HG02798 (cell line): ENCODE measurements around the gene THOC2.
"Not testable (repeated sequence)": the region's sequence is repeated elsewhere in the genome, so short reads cannot be mapped to it uniquely, and the experiment has no call there.

Source experiments
- ATAC-seq: cut with Tn5 transposase; IDR thresholded peaks from one replicate; pipeline ENCODE4 v1.9.1; 2021; ENCODE audit warnings: mild to moderate bottlenecking; ENCODE audit not compliant: unreplicated experiment, poor library complexity

THOC2 gene

DNA sequence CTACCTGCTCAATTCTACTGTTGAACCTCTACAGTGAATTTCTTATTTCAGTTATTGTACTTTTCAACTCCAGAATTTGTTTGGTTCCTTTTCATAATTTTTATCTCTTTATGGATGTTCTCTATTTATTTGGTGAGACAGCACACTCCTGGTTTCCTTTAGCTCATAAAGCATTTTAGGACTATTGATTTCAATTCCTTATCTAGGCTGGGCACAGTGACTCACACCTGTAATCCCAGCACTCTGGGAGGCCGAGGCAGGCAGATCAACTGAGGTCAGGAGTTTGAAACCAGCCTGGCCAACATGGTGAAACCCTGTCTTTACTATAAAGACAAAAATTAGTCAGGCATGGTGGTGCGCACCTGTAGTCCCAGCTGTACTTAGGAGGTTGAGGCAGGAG lies 57.7 kb downstream of the THOC2 start:
- ATAC-seq = no peak

DNA sequence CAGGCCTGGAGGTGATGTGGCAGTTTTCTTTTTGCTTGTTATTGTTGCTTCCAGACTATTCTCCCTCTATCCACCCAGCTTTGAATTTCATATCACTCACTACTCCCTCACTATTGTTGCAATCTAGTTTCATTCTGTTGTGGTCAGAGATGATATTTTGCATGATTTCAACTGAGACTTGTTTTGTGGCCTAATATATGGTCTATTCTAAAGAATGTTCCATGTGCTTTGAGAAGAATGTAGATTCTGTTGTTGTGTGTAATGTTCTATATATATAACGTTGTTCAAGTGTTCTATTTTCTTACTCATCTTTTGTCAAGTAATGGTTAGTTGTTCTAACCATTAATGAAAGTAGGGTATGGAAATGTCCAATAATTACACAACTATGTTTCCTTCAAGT lies 59.0 kb downstream of the THOC2 start:
- no peak for ATAC-seq

DNA sequence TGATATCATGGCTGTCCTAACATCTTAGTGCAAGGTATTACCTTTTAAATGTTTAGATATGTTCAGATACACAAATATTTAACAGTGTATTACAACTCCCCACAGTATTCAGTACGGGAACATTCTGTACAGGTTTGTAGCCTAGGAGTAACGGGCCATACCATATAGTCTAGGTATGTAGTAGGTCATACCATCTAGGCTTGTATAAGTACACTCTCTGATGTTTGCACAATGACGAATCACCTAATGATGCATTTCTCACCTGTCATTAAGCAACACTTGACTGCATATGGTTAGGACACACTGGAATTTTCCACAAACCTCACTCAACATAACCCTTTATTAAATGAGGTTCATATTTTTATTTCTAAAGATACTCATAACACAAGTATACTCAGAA lies 67.7 kb downstream of the THOC2 start:
- no peak for ATAC-seq

DNA sequence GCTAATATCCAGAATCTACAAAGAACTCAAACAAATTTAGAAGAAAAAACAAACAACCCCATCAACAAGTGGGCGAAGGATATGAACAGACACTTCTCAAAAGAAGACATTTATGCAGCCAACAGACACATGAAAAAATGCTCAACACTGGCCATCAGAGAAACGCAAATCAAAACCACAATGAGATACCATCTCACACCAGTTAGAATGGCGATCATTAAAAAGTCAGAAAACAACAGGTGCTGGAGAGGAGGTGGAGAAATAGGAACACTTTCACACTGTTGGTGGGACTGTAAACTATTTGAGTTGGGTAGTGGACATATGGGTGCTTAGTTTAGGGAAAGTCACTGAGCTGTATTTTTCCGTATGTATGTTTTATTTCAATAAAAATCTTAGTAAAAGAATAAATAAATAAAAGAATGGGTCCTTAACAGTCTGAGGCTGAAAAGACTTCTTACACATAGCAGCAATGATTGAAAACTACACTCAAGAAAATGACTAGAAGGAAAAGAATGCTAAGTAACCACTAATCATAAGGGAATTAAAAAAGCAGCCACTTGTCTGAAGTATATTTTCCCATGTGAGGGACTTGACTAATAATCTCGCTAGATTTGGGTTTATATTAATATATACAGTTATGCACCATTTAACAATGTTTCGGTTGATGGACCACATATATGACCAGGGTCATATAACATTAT lies 68.2 kb downstream of the THOC2 start:
- not testable (repeated sequence) for ATAC-seq

DNA sequence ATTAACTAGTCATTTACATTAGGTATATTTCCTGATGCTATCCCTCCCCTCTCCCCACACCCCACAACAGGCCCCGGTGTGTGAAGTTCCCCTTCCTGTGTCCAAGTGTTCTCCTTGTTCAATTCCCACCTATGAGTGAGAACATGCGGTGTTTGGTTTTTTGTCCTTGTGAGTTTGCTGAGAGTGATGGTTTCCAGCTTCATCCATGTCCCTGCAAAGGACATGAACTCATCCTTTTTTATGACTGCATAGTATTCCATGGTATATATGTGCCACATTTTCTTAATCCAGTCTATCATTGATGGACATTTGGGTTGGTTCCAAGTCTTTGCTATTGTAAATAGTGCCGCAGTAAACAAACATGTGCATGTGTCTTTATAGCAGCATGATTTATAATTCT lies 69.1 kb downstream of the THOC2 start:
- ATAC-seq = not testable (repeated sequence)

DNA sequence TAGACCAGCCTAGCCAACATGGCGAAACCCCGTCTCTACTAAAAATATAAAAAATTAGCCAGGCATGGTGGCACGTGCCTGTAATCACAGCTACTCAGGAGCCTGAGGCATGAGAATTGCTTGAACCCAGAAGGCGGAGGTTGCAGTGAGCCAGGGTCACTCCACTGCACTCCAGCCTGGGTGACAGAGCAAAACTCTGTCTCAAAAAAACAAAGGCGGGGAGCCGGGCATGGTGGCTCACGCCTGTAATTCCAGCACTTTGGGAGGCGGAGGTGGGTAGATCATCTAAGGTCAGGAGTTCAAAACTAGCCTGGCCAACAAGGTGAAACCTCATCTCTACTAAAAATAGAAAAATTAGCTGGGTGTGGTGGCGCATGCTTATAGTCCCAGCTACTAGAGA lies 76.3 kb downstream of the THOC2 start:
- ATAC-seq = not testable (repeated sequence)

DNA sequence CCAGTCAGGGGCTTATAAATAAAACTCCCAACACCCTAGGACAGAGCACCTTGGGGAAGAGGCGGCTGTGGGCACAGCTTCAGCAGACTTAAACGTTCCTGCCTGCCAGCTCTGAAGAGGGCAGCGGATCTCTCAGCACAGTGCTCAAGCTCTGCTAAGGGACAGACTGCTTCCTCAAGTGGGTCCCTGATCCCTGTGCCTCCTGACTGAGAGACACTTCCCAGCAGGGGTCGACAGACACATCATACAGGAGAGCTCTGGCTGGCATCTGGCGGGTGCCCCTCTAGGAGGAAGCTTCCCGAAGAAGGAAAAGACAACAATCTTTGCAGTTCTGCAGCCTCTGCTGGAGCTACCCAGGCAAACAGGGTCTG lies 84.1 kb downstream of the THOC2 start:
- ATAC-seq = not testable (repeated sequence)

DNA sequence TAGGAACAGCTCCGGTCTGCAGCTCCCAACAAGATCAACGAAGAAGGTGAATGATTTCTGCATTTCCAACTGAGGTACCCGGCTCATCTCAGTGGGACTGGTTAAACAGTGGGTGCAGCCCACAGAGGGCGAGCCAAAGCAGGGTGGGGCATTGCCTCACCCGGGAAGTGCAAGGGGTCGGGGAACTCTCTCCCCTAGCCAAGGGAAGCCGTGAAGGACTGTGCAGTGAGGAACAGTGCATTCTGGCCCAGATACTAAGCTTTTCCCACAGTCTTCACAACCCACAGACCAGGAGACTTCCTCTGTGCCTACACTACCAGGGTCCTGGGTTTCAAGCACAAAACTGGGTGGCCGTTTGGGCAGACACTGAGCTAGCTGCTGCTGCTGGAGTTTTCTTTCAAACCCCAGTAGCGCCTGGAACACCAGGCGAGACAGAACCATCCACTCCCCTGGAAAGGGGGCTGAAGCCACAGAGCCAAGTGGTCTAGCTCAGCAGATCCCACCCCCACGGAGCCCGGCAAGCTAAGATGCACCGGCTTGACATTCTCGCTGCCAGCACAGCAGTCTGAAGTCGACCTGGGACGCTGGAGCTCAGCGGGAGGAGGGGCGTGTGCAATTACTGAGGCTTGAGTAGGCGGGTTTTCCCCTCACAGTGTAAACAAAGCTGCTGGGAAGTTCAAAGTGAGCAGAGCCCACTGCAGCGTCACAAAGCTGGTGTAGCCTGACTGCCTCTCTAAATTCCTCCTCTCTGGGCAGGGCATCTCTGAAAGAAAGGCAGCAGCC lies 84.6 kb downstream of the THOC2 start:
- no peak for ATAC-seq

DNA sequence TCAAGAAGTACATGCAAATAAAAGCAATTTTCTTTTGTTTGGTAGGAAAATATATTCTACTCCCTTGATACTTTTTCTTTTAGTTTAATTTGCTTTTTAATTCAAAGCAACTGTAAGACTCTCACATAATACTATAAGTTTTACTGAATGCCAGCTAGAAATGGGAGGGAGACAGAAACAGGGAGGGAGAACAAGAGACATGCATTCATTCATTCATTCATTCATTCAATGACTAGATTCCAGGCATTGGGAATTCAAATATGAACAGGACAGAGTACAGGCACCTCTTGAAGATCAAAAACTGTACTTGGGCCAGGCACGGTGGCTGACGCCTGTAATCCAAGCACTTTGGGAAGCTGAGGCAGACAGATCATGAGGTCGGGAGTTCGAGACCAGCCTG lies 85.6 kb downstream of the THOC2 start:
- ATAC-seq = no peak

DNA sequence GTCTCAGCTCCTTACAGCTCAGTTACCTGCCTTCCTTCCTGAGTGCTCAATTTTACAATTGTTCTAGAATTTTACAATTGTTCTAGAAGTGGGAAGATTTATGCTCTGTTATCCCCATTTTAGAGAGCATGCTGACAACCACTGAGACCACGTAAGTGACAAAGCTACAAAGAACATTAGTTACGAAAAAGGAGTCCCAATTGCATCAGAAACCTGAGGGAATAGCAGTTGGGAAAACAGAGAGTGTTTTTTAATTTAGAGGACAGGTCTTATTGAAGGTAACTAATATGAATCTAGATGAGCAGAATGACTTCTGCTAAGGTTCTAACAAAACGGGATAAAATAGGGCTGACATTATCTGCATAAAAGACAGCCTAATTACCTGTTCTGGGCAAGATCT lies 103.3 kb downstream of the THOC2 start:
- ATAC-seq = no peak

DNA sequence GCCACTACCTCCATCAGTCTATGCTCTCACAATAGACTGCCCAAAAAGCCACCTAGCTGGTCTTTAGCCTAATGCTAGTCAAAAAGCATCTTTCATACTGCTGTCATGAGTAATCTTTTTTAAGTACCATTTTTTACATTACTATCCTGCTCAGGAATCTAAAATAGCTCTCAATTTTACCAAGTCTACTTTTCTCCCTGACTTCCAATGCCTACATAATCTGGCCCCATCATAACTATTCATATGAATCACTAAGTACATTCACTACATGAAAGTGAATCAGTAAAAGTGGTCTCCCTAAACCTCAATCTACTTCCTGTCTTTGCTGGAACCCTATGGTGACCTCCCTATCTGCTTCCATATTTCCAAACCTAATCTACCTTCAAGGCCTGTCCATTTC lies 105.9 kb downstream of the THOC2 start:
- no peak for ATAC-seq

DNA sequence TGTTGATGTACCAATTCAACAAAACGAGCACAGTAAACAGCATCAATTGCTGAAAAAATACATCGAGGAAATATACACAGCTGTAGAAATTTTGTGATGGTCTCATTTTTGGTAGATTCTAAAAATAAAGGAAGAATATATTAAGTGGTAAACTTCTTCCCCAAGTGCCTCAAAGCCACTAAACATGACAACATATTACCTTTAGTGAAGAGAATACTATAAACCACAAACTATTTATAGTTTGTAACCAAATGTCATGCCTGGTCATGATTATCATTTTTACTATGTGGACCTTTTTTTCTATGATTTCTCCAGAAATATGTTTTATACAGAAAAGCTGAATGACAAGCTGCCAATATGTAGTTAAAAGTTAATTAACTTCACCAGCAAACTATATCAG lies 106.9 kb downstream of the THOC2 start:
- ATAC-seq = no peak

DNA sequence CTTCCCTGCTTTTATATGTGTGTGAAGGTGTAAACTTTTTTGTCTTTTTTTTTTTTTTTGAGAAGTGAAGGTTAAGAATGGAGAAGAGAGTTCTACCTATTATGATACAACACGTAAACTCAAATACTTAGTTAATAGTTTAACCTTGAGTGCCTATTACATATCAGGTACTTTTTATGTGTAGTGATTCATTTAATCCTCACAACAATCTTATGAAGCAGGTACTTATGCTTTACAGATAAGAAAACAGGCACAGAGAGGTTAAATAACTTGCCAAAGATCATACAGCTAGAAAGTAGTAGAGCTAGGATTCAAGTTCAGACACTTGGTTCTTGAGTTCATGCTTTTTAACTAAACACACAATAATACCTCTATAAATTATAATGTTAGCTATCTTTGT lies 107.4 kb downstream of the THOC2 start:
- ATAC-seq = no peak

DNA sequence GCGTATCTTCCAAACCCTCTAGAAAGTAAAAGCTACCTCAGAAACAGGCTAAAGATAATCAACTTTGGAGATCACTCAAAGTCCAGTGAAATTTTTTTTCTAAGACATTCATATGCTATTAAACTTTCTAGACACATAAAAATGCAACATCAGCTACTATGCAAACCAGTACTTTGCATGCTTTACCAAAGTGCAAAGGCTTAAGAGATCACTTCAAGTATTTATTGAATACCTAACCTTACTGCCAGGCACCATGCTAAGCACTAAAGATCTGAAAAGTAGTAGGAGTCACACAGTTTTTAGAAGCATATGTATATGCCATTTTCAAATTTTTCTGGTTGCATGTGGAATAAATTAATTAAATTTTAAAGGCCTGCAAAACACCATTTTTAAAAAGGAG lies 115.8 kb downstream of the THOC2 start:
- no peak for ATAC-seq

DNA sequence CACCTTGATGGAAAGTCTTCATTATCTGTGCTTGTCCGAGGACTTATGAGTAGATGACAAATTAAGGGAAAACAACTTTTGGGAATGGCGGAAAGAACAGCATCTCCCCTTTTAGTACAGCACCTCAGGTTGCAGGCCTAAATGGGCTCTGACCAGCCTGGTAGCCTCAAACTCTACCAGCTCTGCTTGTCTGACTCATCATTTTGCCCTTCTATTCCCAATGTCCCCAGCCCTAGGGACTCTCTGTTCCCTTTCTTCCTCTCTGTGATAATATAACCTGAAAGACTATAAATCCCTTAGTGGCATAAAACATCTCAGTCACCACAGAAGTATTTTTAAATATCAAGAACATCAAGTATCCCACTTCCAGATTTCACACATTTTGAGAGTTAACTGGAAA lies 121.9 kb downstream of the THOC2 start:
- ATAC-seq = no peak

DNA sequence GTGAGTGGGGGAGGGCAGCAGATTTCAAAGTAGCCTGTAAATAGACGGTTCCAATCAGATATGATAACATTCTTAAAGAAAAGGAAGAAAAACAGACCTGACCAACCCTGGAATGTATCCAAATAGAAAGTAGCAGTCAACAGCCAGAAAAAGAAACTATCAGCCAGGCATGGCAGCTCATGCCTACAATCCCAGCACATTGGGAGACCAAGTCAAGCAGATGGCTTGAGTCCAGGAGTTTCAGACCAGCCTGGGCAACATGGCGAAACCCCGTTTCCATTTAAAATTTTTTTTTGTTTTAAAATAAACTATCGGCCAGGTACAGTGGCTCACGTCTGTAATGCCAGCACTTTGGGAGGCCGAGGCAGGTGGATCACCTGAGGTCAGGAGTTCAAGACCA lies 125.0 kb downstream of the THOC2 start:
- ATAC-seq = no peak

DNA sequence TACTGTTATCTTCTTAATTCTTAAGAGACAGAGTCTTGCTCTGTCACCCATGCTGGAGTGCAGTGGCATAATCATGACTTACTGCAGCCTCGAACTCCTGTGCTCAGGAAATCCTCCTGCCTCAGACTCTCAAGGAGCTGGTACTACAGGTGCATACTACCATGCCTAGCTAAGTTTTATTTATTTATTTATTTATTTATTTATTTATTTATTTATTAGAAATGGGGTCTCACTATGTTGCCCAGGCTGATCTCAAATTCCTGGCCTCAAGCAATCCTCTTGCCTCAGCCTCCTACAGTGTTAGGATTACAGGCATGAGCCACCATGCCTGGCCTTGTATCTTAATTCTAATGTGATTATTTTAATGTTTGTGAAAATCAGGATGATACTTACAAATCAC lies 125.6 kb downstream of the THOC2 start:
- no peak for ATAC-seq

DNA sequence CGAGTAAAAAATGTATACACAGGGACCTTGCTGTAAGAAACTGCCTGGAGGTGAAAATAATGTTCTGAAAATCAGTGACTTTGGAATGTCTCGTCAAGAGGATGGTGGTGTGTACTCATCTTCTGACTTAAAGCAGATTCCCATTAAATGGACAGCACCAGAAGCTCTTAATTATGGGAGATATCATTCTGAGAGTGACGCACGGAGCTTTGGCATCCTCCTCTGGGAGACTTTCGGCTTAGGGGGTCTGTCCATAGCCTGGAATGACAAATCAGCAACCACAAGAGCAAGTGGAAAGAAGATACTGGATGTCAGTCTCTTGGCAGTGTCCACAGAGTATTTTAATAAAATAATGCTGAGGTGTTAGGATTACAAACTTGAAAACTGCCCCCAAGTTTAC lies 129.4 kb downstream of the THOC2 start:
- ATAC-seq = no peak

DNA sequence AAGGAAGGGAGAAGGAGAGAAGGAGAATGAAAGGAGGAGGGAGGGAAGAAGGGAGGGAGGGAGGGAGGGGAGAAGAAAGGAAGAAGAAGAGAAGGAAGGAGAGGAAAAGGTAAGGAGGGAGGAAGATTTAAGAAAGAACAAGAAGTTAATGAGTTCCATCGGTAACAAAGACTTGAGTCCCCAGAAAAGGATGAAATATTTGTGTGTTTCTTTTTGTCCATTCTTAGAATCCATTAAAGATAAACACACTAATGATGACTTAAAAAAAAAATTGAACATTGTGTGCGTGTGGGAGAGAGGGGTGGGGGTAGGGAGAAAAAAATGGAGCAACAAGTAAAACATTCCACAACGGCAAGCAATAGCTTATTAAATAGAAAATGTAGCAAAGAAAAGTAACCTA lies 131.4 kb downstream of the THOC2 start:
- ATAC-seq = no peak

DNA sequence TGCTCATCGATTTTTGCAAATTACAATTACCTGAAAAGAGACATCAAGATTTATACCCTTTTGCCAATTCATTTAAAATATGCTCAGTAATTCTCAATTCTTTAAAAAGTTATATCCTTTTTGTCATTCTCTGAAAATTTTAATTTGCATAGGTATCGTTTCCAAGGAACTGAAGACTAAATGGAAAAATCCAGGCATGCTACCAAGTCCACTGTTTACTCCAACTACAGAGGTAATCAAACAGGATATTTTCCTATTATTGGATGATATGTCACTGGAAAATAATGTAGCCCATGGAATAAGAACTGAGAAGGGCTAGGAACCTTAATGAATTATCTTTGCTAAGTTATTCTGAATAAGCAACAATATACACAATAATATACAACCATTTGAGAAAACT lies 132.7 kb downstream of the THOC2 start:
- ATAC-seq = no peak

DNA sequence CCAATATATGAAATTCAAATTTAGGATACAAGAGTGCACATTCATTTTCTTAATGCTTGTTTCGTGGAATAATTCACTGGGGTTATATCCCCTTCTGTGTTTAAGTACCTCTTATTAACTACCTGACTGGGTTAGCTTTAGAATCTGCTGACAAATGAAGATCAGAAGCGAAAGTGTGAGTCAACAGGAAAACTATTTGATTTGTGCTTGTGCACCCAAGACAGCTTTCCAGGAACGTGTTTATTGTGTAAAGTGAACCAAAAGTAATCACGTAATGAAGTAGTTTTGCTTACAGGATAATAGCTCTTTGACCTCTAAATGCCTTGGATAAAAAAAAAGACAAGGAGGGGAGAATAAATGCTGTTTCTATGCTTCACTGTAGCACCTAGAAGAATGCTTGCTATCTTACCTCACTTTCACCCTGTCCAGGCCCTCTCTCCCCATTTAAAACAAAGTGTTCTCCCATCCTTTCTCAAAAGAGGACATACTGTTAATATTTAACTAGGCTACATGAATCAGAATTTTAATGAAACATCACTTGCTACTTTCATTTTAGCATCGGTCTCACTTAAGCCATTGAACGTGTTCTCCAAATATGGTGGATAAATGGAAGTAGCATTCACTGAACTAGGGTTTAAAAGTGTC lies 141.9 kb downstream of the THOC2 start:
- peak; percentile 66 for ATAC-seq

DNA sequence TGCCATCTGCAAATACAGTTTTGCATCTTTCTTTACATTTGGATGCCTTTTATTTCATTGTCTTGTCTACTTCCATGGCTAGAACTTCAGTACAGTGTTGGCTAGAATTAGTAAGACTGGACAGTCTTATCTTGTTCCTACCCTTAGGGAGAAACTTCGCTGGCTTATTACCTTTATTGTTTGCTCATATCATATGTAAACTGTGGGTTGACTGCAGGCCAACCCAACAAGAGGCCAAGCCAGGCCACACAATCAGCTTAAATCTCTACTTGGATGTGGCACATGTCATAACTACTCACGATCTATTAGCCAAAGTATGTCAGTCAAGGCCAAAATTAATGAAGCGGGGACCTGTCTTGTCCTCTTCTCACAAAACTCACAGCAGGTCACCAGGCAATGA lies 144.1 kb downstream of the THOC2 start:
- no peak for ATAC-seq
